Heart right ventricle (tissue), 16 donors: ENCODE data around the gene GIN1. TPM values are rescaled to one million over a fixed set of nuclear protein-coding genes. Genes with fewer than 3 reads are reported as not detected.
A peak's percentile ranks its signal among the peaks of the same experiment; 100 is the strongest.

Experiments
- ATAC-seq, 8 donors: fragments of 200-7000 bp; cut with Tn5 transposase; one replicate each; pipeline ENCODE4 v1.9.1; 2020; ENCODE audit warnings: mild to moderate bottlenecking in 8 of 8, moderate library complexity in 8 of 8, moderate number of reproducible peaks in 1 of 8
- DNase-seq, 2 donors: peaks; one replicate each; pipeline ENCODE4 v3.0.0-alpha.2; 2020
- H3K27ac ChIP-seq, 10 donors: fragments of 200-600 bp; sonication (generic) in 2 of 10; one replicate each; pipeline versions ENCODE4 v1.5.0 to v1.8.0; 2020 to 2022; ENCODE audit warnings: mild to moderate bottlenecking in 3 of 10
- H3K27me3 ChIP-seq, 7 donors: fragments of 200-600 bp; one replicate each; pipeline ENCODE4 v1.8.0; 2021 to 2022; ENCODE audit warnings: mild to moderate bottlenecking in 2 of 7
- H3K36me3 ChIP-seq, 9 donors: fragments of 200-600 bp; sonication (generic) in 1 of 9; one replicate each; pipeline versions ENCODE4 v1.5.0 to v1.8.0; 2020 to 2022; ENCODE audit warnings: mild to moderate bottlenecking in 2 of 9
- H3K4me1 ChIP-seq, 9 donors: fragments of 200-600 bp; sonication (generic) in 1 of 9; one replicate each; pipeline versions ENCODE4 v1.5.0 to v1.8.0; 2020 to 2022; ENCODE audit warnings: mild to moderate bottlenecking in 4 of 9
- H3K4me3 ChIP-seq, 10 donors: fragments of 200-600 bp; sonication (generic) in 2 of 10; one replicate each; pipeline versions ENCODE4 v1.5.0 to v1.8.0; 2020 to 2022; ENCODE audit warnings: mild to moderate bottlenecking in 7 of 10, moderate library complexity in 2 of 10
- H3K9me3 ChIP-seq, 11 donors: fragments of 200-600 bp in 10 of 11; sonication (generic) in 2 of 11; one replicate each; pipeline versions ENCODE4 v1.5.0 to v1.8.0; 2013 to 2022; ENCODE audit warnings: mild to moderate bottlenecking in 2 of 11, control low read depth in 1 of 11, moderate library complexity in 1 of 11
- CTCF ChIP-seq, 9 donors: fragments of 200-600 bp; sonication (generic) in 2 of 9; IDR thresholded peaks; one replicate each; pipeline versions ENCODE4 v1.5.0 to v1.8.0; 2021 to 2022; ENCODE audit warnings: antibody characterized with exemption in 9 of 9, mild to moderate bottlenecking in 5 of 9, moderate library complexity in 1 of 9
- WGBS, 2 donors: extraction: QIAGEN DNeasy Blood & Tissue Kit; methylation state at CpG; one replicate each; pipeline ENCODE4 v1.1.7; 2013; ENCODE audit warnings: inconsistent platforms in 1 of 2; 5-methylcytosine and 5-hydroxymethylcytosine counted together
- intact Hi-C, 10 donors: fragments of 100-400 bp; cut with DNase I; formaldehyde crosslinking; loops; one replicate each; pipeline versions ENCODE4 v1.11.1 to v1.14.2; 2022
- polyA plus RNA-seq, 2 donors: library from polyadenylated mRNA; stranded (reverse); fragments of 200-250 nt; gene quantifications; one replicate each; pipeline ENCODE4 v1.2.3, GENCODE V29; 2013
- total RNA-seq, 10 donors: library from RNA; stranded (reverse); fragmentation: NEBNext Ultra II Directional in 3 of 10; extraction: Animal tissue kit (Norgen Biotek cat#: 25700) in 3 of 10; gene quantifications; one replicate each; pipeline versions ENCODE4 v1.2.1 to v1.2.4, GENCODE V29; 2021 to 2023
- donor health status: Arrhythmogenic right ventricular cardiomyopathy.
- donor health status: ischemic (EF 13 %, LVEDD 7.1; RV severe dilation, severe dysfunction).
- donor health status: healthy with polysubstance abuse.
- donor health status: DM: no; HTN: yes; CAD: no.
- donor health status: DM: no; HTN: no; CAD: no.
- donor health status: ischemic (EF 25% LVEDD 6.9; RV normal size, moderate dysfunction).
- donor health status: ischemic (EF 25% LVEDD 5.7; RV mildly dilated, moderate dysfunction).
- donor health status: healthy.
- donor health status: DM: yes; HTN: yes; CAD: no.
- donor health status: Ischemic cardiomyopathy.
- donor health status: ischemic (EF 35%, LVEDD 5.7; RV mildly dilated, moderate dysfunction).
- donor health status: nonischemic (EF 11% LVEDD 7.7; RV severe dilation, severe dysfunction).
- donor health status: DM: yes; HTN: yes; CAD: no.
- donor health status: PGD.
- donor health status: ischemic (EF 29% LVEDD 5.4; RV normal size, mild dysfunction).
- donor health status: nonischemic (EF 23%, LVEDD 6.1; RV moderate dilation, normal function).

Gene GIN1
- total and polyA plus RNA-seq, 12 donors = 5.6 to 19.7 (median 13.4) TPM

GRCh38 chr5:103127292-103127817 lies 7.4 kb upstream of the GIN1 start:
- TF ChIP-seq CTCF (IDR thresholded peaks at IDR 0.05) = no peak
- intact Hi-C loops = loop anchor here in 1 of 10 donors (10.0 kb wide), 1 partner anchor 353 kb away; no protein-coding TSS in a partner anchor

DNA sequence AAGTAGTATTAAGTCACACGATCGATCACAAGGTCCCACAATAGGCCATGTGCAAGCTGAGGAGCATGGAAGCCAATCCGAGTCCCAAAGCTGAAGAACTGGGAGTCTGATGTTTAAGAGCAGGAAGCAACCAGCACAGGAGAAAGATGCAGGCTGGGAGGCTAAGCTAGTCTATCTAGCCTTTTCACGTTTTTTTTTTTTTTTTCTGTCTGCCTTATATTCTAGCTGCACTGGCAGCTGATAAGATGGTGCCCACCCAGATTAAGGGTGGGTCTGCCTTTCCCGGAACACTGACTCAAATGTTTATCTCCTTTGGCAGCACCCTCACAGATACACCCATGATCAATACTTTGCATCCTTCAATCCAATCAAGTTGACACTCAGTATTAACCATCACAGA lies 6.6 kb upstream of the GIN1 start:
- H3K36me3 ChIP-seq = peaks cover 0 to 22% (median 0%) of the 10 kb centered on the region in 9 donors
- ATAC-seq (no peak), DNase-seq (no peak)
- no peak for TF ChIP-seq CTCF (IDR thresholded peaks at IDR 0.05)
- intact Hi-C loops = loop anchor here in 1 of 10 donors (10.0 kb wide), 1 partner anchor 352 kb away; no protein-coding TSS in a partner anchor
- no peaks in the 10 kb centered on the region for H3K9me3 ChIP-seq
- H3K4me1 ChIP-seq = peaks cover 0 to 16% (median 13%) of the 10 kb centered on the region in 9 donors
- H3K27me3 ChIP-seq = no peaks in the 10 kb centered on the region
- no peak overlapping the region for H3K4me3 ChIP-seq
- no peak overlapping the region for H3K27ac ChIP-seq
- 88 to 96% methylated on average over 5 of the region's 5 CpGs for WGBS, 2 donors

More at GRCh38 chr5:103127292-103127817, 7.4 kb upstream of the GIN1 start:
- Histone ChIP-seq H3K27me3 (no peaks in the 10 kb centered on the region), H3K4me1 (peaks cover 0 to 9% (median 5%) of the 10 kb centered on the region in 9 donors), H3K4me3 (no peak overlapping the region), H3K9me3 (no peaks in the 10 kb centered on the region), H3K36me3 (peaks cover 0 to 28% (median 0%) of the 10 kb centered on the region in 9 donors), H3K27ac (no peak overlapping the region)
- DNase-seq (no peak), ATAC-seq (no peak)
- WGBS, 2 donors = 96 to 98% methylated on average over 2 of the region's 2 CpGs

DNA sequence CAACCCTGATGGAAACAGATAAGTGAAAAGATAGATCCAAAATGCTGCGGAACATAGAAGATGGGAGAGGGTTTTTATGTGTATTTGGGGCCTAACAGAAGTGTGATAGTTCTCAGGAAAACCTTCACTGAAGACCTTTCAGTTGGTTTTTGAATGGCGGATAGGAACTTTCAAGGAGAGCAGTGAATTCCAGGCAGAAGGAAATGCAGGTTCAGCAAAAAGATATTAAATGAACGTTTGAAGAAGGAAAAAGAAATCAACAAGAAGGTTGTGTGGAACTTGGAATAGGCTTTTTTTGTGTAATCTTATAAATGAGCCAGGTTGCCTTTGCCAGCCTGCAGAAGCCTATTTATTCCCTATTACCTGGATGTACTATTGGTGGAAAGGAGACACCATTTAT lies 2.3 kb upstream of the GIN1 start:
- Histone ChIP-seq H3K4me1 (peaks cover 0 to 37% (median 32%) of the 10 kb centered on the region in 9 donors), H3K27me3 (no peaks in the 10 kb centered on the region), H3K27ac (no peak overlapping the region), H3K4me3 (no peak overlapping the region), H3K36me3 (no peaks in the 10 kb centered on the region), H3K9me3 (no peaks in the 10 kb centered on the region)
- DNase-seq (no peak), ATAC-seq (no peak)
- TF ChIP-seq CTCF (IDR thresholded peaks at IDR 0.05) = no peak
- intact Hi-C loops = loop anchor here in 1 of 10 donors (10.0 kb wide), 1 partner anchor 347 kb away; no protein-coding TSS in a partner anchor
- 59 to 73% methylated on average over 3 of the region's 3 CpGs for WGBS, 2 donors

DNA sequence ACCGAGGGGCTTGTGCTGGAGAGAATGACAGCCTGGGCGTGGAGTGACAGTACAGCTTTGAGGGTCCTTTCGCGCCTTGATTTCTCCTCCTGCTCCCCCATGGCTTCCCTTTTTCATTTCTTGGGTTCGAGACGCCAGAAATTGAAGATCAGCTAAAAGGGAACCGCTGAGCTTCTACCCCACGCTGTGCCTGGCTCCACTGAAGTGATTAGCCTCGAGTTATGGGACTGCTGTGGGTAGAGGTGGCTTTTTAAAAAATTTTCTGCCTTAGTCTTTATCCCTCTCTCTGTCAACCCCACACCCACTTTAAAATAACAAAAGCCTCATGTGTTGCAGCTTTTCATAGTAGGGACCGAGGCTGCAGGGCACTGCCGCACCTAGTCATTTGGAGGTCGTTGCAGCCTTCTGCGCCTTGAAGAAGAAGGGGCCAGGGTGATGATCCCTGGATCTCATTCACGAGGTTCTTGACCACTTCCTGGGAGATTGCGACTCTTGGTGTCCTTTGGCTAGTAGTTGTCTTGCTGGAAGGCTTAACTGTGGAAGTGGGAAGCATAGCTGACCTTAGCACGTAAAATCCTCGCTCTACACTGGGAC lies 766 bp upstream of the GIN1 start:
- no peaks in the 10 kb centered on the region for H3K9me3 ChIP-seq
- TF ChIP-seq CTCF (IDR thresholded peaks at IDR 0.05) = no peak
- H3K27me3 ChIP-seq = no peaks in the 10 kb centered on the region
- peak overlapping the region; percentile 2 to 97 (median 90) for H3K27ac ChIP-seq
- WGBS, 2 donors = 1 to 3% methylated on average over 17 of the region's 17 CpGs
- peaks cover 0 to 42% (median 34%) of the 10 kb centered on the region in 9 donors for H3K4me1 ChIP-seq
- ATAC-seq = peak in 5 of 8 donors; percentile 3 to 11 (median 8)
- no peaks in the 10 kb centered on the region for H3K36me3 ChIP-seq
- H3K4me3 ChIP-seq = peak overlapping the region; percentile 64 to 95 (median 78)
- DNase-seq = no peak
- intact Hi-C loops = loop anchor here in 1 of 10 donors (10.0 kb wide), 1 partner anchor 346 kb away; no protein-coding TSS in a partner anchor
